Large intestine (tissue), 3 donors: ENCODE measurements around the gene LANCL2. TPM values are rescaled to one million over a fixed set of nuclear protein-coding genes. Genes with fewer than 3 reads are reported as not detected.

ENCODE experiments used
- DNase-seq, 2 donors: peaks; one replicate each; pipeline versions ENCODE4 v3.0.0 to v3.0.0-alpha.2; 2013
- H3K27ac ChIP-seq: one replicate; pipeline ENCODE4 v1.5.1; 2013; ENCODE audit warnings: low read length
- H3K27me3 ChIP-seq: 2 replicates; pipeline ENCODE4 v1.6.1; 2013; ENCODE audit warnings: low read length; ENCODE audit not compliant: control insufficient read depth, insufficient read depth
- H3K36me3 ChIP-seq: 2 replicates; pipeline ENCODE4 v1.6.1; 2013; ENCODE audit warnings: low read length; ENCODE audit not compliant: control insufficient read depth, insufficient read depth
- H3K4me1 ChIP-seq: one replicate; pipeline ENCODE4 v1.6.1; 2013; ENCODE audit warnings: low read length; ENCODE audit not compliant: control insufficient read depth, insufficient read depth
- H3K4me3 ChIP-seq: one replicate; pipeline ENCODE4 v1.5.1; 2013; ENCODE audit warnings: low read length
- H3K9me3 ChIP-seq: one replicate; pipeline ENCODE4 v1.6.1; 2013; ENCODE audit warnings: mild to moderate bottlenecking, low read depth, low read length, moderate library complexity; ENCODE audit not compliant: control insufficient read depth
- WGBS: methylation state at CpG from one replicate; pipeline ENCODE4 v1.1.5; 2013; ENCODE audit warnings: low lambda C conversion rate; ENCODE audit not compliant: insufficient coverage; 5-methylcytosine and 5-hydroxymethylcytosine counted together
- polyA plus RNA-seq: library from polyadenylated mRNA; unstranded; fragments of 120-200 nt; gene quantifications from one replicate; pipeline ENCODE4 v1.2.1, GENCODE V29; 2013

Gene LANCL2
- polyA plus RNA-seq, 1 donor, result 20.9 TPM

- Histone ChIP-seq H3K4me3 (no peak overlapping the region), H3K4me1 (no peaks in the 10 kb centered on the region), H3K36me3 (no peaks in the 10 kb centered on the region), H3K27ac (no peak overlapping the region), H3K27me3 (peaks cover 16% of the 10 kb centered on the region), H3K9me3 (no peaks in the 10 kb centered on the region)
- WGBS, result no CpG with 5 or more reads among the region's 22 CpGs
- DNase-seq, result no peak
These were observed 83.4 kb downstream of the LANCL2 start for GRCh38 chr7:55448526-55448925.

DNA sequence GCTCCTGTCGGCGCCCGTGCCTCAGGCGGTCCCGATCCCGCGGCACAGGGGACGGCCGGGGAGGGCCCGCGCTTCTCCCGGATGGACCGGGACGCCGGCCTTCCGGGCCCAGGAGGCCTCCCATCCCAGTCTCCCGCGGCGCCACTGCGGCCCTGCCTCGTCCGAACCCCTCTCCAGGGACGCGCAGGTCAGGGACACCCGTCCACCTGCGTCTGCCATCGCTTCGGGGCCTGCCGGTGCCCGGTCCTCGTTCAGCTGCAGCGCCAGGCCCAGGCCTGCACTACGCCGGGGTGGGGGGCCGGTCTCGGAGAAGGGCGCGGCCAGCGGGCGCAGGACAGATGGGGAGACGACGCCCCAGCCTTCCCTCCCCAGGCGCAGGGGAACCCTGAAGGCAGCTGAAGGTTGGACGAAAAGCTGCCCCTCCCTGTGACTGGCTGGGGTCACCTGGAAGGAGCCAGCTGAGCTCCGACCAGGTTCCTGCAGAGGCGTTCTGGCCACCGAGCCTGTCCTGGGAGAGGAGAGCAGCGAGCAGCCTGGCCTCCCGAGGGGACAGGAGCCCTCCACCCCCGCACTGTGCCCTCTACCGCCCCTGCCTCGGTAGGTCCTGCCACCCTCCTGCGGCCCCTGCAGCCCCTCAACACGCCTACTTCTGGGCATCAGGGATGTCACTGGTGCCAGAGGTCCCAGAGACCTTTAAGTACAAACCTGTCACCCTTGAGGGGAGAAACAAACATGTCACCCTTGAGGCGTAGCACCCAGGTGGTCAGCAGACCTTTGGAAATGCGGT is 84.3 kb downstream of the LANCL2 start:
- Histone ChIP-seq H3K27ac (no peak overlapping the region), H3K36me3 (no peaks in the 10 kb centered on the region), H3K9me3 (no peaks in the 10 kb centered on the region), H3K27me3 (peaks cover 16% of the 10 kb centered on the region), H3K4me3 (no peak overlapping the region), H3K4me1 (no peaks in the 10 kb centered on the region)
- no peak for DNase-seq
- no CpG with 5 or more reads among the region's 56 CpGs for WGBS

GRCh38 chr7:55449992-55450535 is 84.9 kb downstream of the LANCL2 start:
- H3K4me3 ChIP-seq, result no peak overlapping the region
- WGBS, result no CpG with 5 or more reads among the region's 8 CpGs
- H3K36me3 ChIP-seq, result no peaks in the 10 kb centered on the region
- H3K27ac ChIP-seq, result no peak overlapping the region
- H3K27me3 ChIP-seq, result peaks cover 16% of the 10 kb centered on the region
- no peak for DNase-seq
- no peaks in the 10 kb centered on the region for H3K4me1 ChIP-seq
- H3K9me3 ChIP-seq, result no peaks in the 10 kb centered on the region

DNA sequence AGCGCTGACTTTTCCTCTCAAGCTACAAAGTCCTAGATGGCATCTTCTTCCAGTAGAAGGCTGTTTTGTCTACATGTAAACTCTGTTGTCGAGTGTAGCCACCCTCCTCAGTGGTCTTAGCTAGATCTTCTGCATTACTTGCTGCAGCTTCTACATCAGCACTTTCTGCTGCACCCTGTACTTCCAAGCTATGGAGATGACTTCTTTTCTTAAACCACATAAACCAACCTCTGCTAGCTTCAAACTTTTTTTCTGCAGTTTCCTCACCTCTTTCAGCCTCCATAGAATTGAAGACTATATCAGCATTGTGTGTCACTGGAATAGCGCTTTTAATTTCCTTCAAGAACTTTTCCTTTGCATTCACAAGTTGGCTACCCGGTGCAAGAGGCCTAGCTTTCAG is 87.8 kb downstream of the LANCL2 start:
- no peak for DNase-seq
- Histone ChIP-seq H3K36me3 (no peaks in the 10 kb centered on the region), H3K4me1 (no peaks in the 10 kb centered on the region), H3K9me3 (no peaks in the 10 kb centered on the region), H3K27ac (no peak overlapping the region), H3K27me3 (peaks cover 16% of the 10 kb centered on the region), H3K4me3 (no peak overlapping the region)
- 93% methylated on average over 2 of the region's 4 CpGs for WGBS

- Histone ChIP-seq H3K36me3 (no peaks in the 10 kb centered on the region), H3K27me3 (no peaks in the 10 kb centered on the region), H3K4me3 (no peak overlapping the region), H3K27ac (no peak overlapping the region), H3K9me3 (no peaks in the 10 kb centered on the region), H3K4me1 (no peaks in the 10 kb centered on the region)
- no peak for DNase-seq
- no CpG with 5 or more reads among the region's 1 CpG for WGBS
These were observed 92.7 kb downstream of the LANCL2 start for GRCh38 chr7:55457801-55458200.

DNA sequence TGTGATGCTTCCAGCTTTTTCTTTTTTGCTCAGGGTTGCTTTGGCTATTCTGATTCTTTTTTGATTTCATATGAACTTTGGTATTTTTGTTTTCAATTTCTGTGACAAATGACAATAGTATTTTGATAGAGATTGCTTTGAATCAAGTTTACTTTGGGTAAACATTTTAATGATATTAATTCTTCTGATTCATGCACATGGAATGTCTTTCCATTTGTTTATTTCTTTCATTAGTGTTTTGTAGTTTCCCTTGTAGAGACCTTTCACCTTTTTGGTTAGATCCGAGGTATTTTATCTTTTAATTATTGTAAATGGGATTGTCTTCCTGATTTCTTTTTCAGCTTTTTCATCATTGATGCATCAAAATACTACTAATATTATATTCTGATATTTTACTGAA is 93.2 kb downstream of the LANCL2 start:
- Histone ChIP-seq H3K27ac (no peak overlapping the region), H3K9me3 (no peaks in the 10 kb centered on the region), H3K27me3 (no peaks in the 10 kb centered on the region), H3K36me3 (no peaks in the 10 kb centered on the region), H3K4me1 (no peaks in the 10 kb centered on the region), H3K4me3 (no peak overlapping the region)
- no CpG with 5 or more reads among the region's 1 CpG for WGBS
- DNase-seq, result no peak

DNA sequence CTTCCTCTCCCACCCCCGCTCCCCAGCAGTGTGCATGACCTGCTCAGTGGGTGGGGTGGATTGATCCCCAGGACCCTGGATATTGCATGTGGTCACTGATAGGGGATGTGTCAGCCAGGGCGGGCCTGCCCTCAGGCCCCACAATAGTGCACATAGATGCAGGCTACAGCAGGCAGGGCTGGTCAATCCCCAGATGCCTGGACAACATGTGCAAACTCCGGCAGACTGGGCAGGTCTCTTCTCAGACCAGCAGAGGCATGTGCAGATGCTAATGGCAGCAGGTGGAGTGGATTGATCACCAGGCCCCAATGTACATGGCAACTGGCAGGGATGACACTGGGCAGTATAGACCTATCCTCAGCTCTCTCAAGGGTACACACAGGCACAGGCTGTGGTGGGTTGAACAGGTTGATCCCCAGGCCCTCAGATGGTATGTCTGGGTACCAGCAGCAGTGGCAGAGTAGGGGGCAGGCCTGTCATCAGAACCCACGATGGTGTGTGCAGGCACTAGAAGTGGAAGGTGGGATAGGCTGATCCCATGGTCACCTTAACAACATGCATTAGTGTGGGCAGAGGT is 98.6 kb downstream of the LANCL2 start:
- Histone ChIP-seq H3K9me3 (no peaks in the 10 kb centered on the region), H3K4me1 (no peaks in the 10 kb centered on the region), H3K27ac (no peak overlapping the region), H3K36me3 (peaks cover 25% of the 10 kb centered on the region), H3K27me3 (no peaks in the 10 kb centered on the region), H3K4me3 (no peak overlapping the region)
- no peak for DNase-seq
- no CpG with 5 or more reads among the region's 4 CpGs for WGBS

DNA sequence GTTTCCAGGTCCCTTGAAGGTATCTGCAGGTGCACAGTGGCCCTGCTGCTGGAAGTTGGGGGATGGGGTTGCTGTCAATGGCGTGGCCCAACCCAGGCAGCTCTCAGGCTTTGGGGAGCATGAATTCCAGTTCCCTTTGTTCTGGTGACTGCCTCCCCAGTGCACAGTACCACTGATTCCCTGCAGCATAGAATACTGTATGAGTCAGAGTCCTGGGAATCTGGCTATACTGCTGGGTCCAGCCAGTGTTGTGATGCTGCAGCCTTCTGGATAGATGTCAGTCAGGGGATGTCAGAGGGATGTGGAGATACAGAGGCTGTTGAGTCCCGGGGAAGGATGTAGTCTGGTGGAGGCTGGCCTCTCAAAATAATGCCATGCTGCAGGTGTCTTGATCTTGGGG is 99.3 kb downstream of the LANCL2 start:
- no peak overlapping the region for H3K4me3 ChIP-seq
- no peak for DNase-seq
- no peaks in the 10 kb centered on the region for H3K9me3 ChIP-seq
- H3K36me3 ChIP-seq, result peaks cover 25% of the 10 kb centered on the region
- H3K27ac ChIP-seq, result no peak overlapping the region
- no peaks in the 10 kb centered on the region for H3K4me1 ChIP-seq
- no CpG with 5 or more reads among the region's 2 CpGs for WGBS
- no peaks in the 10 kb centered on the region for H3K27me3 ChIP-seq

DNA sequence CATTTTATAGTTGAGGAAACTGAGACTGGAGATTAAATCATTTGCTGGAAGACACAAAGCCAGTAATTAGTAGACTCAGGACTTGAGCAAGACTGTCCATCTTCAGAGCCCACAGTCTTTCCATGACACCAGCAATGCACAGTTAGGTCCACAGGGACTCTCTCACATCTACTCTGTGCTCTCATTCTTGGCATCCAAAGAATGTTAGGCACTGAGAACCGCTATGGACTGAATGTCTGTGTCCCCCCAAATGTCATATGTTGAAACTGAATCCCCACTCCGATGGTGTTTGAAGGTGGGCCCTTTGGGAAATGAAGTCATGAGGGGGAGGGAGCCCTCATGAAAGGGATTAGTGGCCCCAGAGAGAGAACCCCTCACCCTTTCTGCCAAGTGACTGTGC is 100.6 kb downstream of the LANCL2 start:
- no CpG with 5 or more reads among the region's 2 CpGs for WGBS
- Histone ChIP-seq H3K27ac (no peak overlapping the region), H3K36me3 (peaks cover 25% of the 10 kb centered on the region), H3K27me3 (no peaks in the 10 kb centered on the region), H3K4me3 (no peak overlapping the region), H3K9me3 (no peaks in the 10 kb centered on the region), H3K4me1 (no peaks in the 10 kb centered on the region)
- DNase-seq, result no peak

- no peaks in the 10 kb centered on the region for H3K9me3 ChIP-seq
- no peak for DNase-seq
- no peak overlapping the region for H3K27ac ChIP-seq
- no peaks in the 10 kb centered on the region for H3K27me3 ChIP-seq
- H3K4me3 ChIP-seq, result no peak overlapping the region
- no peaks in the 10 kb centered on the region for H3K4me1 ChIP-seq
- peaks cover 25% of the 10 kb centered on the region for H3K36me3 ChIP-seq
- WGBS, result no CpG with 5 or more reads among the region's 7 CpGs
These were observed 102.0 kb downstream of the LANCL2 start for GRCh38 chr7:55467047-55467593.
